NCI-H2227 (cell line): Measurements from ENCODE around the gene CNTNAP2.

Experiments used
- DNase-seq: peaks from one replicate; lab custom pipeline; 2025; ENCODE audit not compliant: unreplicated experiment; lab: John Stamatoyannopoulos, UW

Gene CNTNAP2

GRCh38 chr7:147193476-147193875 lies 1076.9 kb downstream of the CNTNAP2 start:
- no peak for DNase-seq

GRCh38 chr7:147196481-147196880 lies 1079.9 kb downstream of the CNTNAP2 start:
- no peak for DNase-seq

- no peak for DNase-seq
These were observed 1080.4 kb downstream of the CNTNAP2 start for GRCh38 chr7:147197006-147197405.

GRCh38 chr7:147199868-147200267 lies 1083.3 kb downstream of the CNTNAP2 start:
- no peak for DNase-seq

- no peak for DNase-seq
These were observed 1091.4 kb downstream of the CNTNAP2 start for GRCh38 chr7:147207988-147208387.

- DNase-seq, result no peak
These were observed 1114.7 kb downstream of the CNTNAP2 start for GRCh38 chr7:147231275-147231674.

- DNase-seq, result no peak
These were observed 1119.2 kb downstream of the CNTNAP2 start for GRCh38 chr7:147235645-147236382.

GRCh38 chr7:147240468-147240867 lies 1123.9 kb downstream of the CNTNAP2 start:
- no peak for DNase-seq

- no peak for DNase-seq
These were observed 1128.7 kb downstream of the CNTNAP2 start for GRCh38 chr7:147245274-147245673.

GRCh38 chr7:147249956-147250355 lies 1133.4 kb downstream of the CNTNAP2 start:
- no peak for DNase-seq

GRCh38 chr7:147251751-147252325 lies 1135.2 kb downstream of the CNTNAP2 start:
- no peak for DNase-seq

- DNase-seq, result no peak
These were observed 1145.1 kb downstream of the CNTNAP2 start for GRCh38 chr7:147261693-147262092.

- DNase-seq, result no peak
These were observed 1148.9 kb downstream of the CNTNAP2 start for GRCh38 chr7:147265528-147265927.

GRCh38 chr7:147276106-147276505 lies 1159.5 kb downstream of the CNTNAP2 start:
- DNase-seq, result no peak

GRCh38 chr7:147276783-147277370 lies 1160.3 kb downstream of the CNTNAP2 start:
- no peak for DNase-seq

- no peak for DNase-seq
These were observed 1162.9 kb downstream of the CNTNAP2 start for GRCh38 chr7:147279514-147279913.

- DNase-seq, result no peak
These were observed 1163.4 kb downstream of the CNTNAP2 start for GRCh38 chr7:147279964-147280374.

GRCh38 chr7:147282204-147282603 lies 1165.6 kb downstream of the CNTNAP2 start:
- DNase-seq, result no peak

- DNase-seq, result no peak
These were observed 1179.6 kb downstream of the CNTNAP2 start for GRCh38 chr7:147296201-147296600.

GRCh38 chr7:147296986-147297385 lies 1180.4 kb downstream of the CNTNAP2 start:
- no peak for DNase-seq

- DNase-seq, result peak; percentile 54
These were observed 1182.0 kb downstream of the CNTNAP2 start for GRCh38 chr7:147298611-147299043.

- no peak for DNase-seq
These were observed 1183.7 kb downstream of the CNTNAP2 start for GRCh38 chr7:147300293-147300692.
